ENCODE measurements around the gene VTI1A.

Gene VTI1A

DNA sequence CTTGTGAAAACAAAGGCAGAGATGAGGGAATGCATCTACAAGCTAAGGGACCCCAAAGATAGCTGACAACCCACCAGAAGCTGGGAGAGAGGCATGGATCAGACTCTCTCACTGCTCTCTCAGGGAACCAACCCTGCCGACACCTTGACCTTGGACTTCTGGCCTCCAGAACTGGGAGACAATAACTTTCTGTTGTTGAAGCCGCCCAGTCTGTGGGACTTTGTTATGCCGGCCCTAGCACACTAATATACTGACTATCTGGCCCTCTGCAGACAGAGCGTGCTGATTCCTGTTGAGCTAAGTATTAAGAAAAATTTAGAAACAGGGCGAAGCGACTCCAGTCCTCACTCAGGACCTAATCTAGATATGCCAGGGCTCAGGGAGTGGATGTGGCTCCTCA, 358.7 kb downstream of the VTI1A start:
- Histone ChIP-seq H3K27me3 (ENCODE audit: insufficient read depth, low read depth) (no peaks in the 10 kb centered on the region), H3K79me2 (ENCODE audit: insufficient read depth, low read depth) (no peaks in the 10 kb centered on the region), H2AFZ (ENCODE audit: low read depth) (no peak overlapping the region), H3K4me1 (ENCODE audit: low read depth, poor library complexity, severe bottlenecking) (no peaks in the 10 kb centered on the region), H3K4me3 (IDR thresholded peaks at IDR 0.05; ENCODE audit: insufficient read depth, low read depth, low read length) (no peak overlapping the region), H3K9ac (no peak overlapping the region), H3K27ac (no peak overlapping the region), H3K36me3 (ENCODE audit: insufficient read depth) (no peaks in the 10 kb centered on the region), H3K4me2 (no peak overlapping the region), H4K20me1 (ENCODE audit: insufficient read depth) (no peaks in the 10 kb centered on the region)
- TF ChIP-seq, protein P1, sequence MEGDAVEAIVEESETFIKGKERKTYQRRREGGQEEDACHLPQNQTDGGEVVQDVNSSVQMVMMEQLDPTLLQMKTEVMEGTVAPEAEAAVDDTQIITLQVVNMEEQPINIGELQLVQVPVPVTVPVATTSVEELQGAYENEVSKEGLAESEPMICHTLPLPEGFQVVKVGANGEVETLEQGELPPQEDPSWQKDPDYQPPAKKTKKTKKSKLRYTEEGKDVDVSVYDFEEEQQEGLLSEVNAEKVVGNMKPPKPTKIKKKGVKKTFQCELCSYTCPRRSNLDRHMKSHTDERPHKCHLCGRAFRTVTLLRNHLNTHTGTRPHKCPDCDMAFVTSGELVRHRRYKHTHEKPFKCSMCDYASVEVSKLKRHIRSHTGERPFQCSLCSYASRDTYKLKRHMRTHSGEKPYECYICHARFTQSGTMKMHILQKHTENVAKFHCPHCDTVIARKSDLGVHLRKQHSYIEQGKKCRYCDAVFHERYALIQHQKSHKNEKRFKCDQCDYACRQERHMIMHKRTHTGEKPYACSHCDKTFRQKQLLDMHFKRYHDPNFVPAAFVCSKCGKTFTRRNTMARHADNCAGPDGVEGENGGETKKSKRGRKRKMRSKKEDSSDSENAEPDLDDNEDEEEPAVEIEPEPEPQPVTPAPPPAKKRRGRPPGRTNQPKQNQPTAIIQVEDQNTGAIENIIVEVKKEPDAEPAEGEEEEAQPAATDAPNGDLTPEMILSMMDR (conservative IDR thresholded peaks at IDR 0.05; ENCODE audit: low read depth, low read length) = no peak

DNA sequence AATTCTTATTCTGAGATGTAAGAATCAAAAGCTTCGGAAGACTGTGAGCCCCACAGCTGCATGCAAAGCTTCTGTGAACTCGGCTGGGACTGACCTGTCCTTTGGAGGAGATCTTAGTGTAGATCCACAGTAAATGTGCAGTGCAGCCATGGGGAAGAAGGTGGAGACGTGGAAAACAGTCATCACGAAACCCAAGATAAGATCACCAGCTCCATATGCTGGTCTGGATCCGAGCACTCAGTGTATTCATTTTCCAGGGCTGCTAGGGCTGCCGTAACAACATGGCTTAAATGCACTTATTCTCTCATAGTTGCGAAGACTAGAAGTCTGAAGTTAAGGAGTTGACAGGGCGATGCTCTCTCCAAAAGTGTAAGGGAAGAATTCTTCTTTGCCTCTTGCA, 360.0 kb downstream of the VTI1A start:
- H3K27me3 ChIP-seq (ENCODE audit: insufficient read depth, low read depth) = no peaks in the 10 kb centered on the region
- H3K79me2 ChIP-seq (ENCODE audit: insufficient read depth, low read depth) = no peaks in the 10 kb centered on the region
- no peaks in the 10 kb centered on the region for H4K20me1 ChIP-seq (ENCODE audit: insufficient read depth)
- no peaks in the 10 kb centered on the region for H3K4me1 ChIP-seq (ENCODE audit: low read depth, poor library complexity, severe bottlenecking)
- TF ChIP-seq, protein P1 (conservative IDR thresholded peaks at IDR 0.05; ENCODE audit: low read depth, low read length) = no peak
- no peak overlapping the region for H3K9ac ChIP-seq
- H3K27ac ChIP-seq = no peak overlapping the region
- H3K4me2 ChIP-seq = no peak overlapping the region
- H2AFZ ChIP-seq (ENCODE audit: low read depth) = no peak overlapping the region
- H3K4me3 ChIP-seq (IDR thresholded peaks at IDR 0.05; ENCODE audit: insufficient read depth, low read depth, low read length) = no peak overlapping the region
- no peaks in the 10 kb centered on the region for H3K36me3 ChIP-seq (ENCODE audit: insufficient read depth)

DNA sequence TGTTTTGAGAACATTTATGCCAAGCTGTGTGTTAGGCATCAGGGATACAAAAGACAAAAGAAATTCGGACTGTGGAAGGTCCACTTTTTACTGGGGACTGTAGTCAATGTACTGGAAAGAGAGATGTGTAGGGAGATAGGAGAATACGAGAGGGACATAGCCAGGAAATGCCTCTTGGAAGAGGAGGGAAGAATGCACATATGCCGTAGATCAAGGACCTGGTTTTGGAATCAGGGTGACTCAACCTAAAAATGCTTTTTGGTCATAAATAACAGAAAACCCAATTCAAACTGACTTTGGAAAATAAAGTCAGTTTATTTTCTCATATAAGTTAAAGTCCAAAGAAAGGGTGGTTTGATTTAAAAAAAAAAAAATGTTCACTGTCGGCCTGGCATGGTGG, 362.7 kb downstream of the VTI1A start:
- no peak overlapping the region for H3K4me3 ChIP-seq (IDR thresholded peaks at IDR 0.05; ENCODE audit: insufficient read depth, low read depth, low read length)
- H2AFZ ChIP-seq (ENCODE audit: low read depth) = no peak overlapping the region
- no peak overlapping the region for H3K9ac ChIP-seq
- no peaks in the 10 kb centered on the region for H3K36me3 ChIP-seq (ENCODE audit: insufficient read depth)
- H3K27ac ChIP-seq = no peak overlapping the region
- H3K4me1 ChIP-seq (ENCODE audit: low read depth, poor library complexity, severe bottlenecking) = no peaks in the 10 kb centered on the region
- TF ChIP-seq, protein P1 (conservative IDR thresholded peaks at IDR 0.05; ENCODE audit: low read depth, low read length) = no peak
- no peak overlapping the region for H3K4me2 ChIP-seq
- H3K27me3 ChIP-seq (ENCODE audit: insufficient read depth, low read depth) = no peaks in the 10 kb centered on the region
- H3K79me2 ChIP-seq (ENCODE audit: insufficient read depth, low read depth) = no peaks in the 10 kb centered on the region
- no peaks in the 10 kb centered on the region for H4K20me1 ChIP-seq (ENCODE audit: insufficient read depth)

DNA sequence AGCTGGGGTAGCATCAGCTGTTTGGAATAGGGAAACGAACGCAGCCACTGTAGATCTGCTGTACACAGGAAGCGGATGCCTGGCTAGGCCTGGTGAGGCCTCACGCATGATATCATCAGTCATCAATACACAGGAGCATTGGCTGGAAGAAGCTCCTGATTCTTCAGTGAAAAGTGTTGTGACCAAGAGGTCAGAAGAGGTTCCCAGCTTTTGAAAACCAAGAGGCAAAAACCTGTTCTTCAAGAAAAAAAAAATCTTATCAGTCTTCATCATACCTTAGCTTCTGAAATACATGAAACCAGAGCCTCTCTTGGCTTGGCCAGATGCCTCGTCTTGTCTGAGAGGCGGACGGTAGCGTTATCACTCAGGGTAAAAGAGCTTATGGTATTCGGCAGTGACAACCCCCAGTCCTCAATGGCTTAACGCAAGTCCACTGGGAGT, 363.7 kb downstream of the VTI1A start:
- Histone ChIP-seq H3K27ac (no peak overlapping the region), H3K27me3 (ENCODE audit: insufficient read depth, low read depth) (no peaks in the 10 kb centered on the region), H3K4me2 (no peak overlapping the region), H3K4me3 (IDR thresholded peaks at IDR 0.05; ENCODE audit: insufficient read depth, low read depth, low read length) (no peak overlapping the region), H4K20me1 (ENCODE audit: insufficient read depth) (no peaks in the 10 kb centered on the region), H2AFZ (ENCODE audit: low read depth) (no peak overlapping the region), H3K9ac (no peak overlapping the region), H3K4me1 (ENCODE audit: low read depth, poor library complexity, severe bottlenecking) (no peaks in the 10 kb centered on the region), H3K36me3 (ENCODE audit: insufficient read depth) (no peaks in the 10 kb centered on the region), H3K79me2 (ENCODE audit: insufficient read depth, low read depth) (no peaks in the 10 kb centered on the region)
- TF ChIP-seq, protein P1 (conservative IDR thresholded peaks at IDR 0.05; ENCODE audit: low read depth, low read length) = no peak
